Measurements from ENCODE around the gene PDZD2. TPM values are rescaled to one million over a fixed set of nuclear protein-coding genes. Genes with fewer than 3 reads are reported as not detected.

The PDZD2 gene
- total RNA-seq, 2 donors from 2014 or later = 10.3 to 59.5 TPM

DNA sequence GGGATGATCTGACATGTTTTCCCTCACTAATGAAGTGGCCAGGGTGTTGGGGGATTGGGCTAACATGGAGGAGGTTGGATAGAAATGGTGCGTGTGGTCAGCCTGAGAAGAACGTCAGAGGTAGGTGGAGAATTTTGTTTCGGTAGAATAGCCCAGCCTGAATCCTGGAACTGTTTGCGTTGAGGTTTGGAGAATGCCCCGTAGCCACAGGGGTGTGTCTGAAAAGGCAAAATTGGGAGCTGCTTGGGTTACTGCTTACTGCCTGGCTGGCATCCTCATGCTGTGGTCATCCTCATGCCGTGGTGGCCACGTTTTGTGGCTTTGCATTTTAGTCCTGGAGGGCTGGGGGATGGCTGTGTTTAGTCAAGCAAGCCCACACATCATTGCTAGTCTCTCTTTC lies 298.3 kb downstream of the PDZD2 start:
- 76% methylated on average over 7 of the region's 7 CpGs for WGBS
- no peak for DNase-seq (ENCODE audit: low spot score)
- H3K27me3 ChIP-seq (replicated peaks; ENCODE audit: insufficient read depth) = no peaks in the 10 kb centered on the region
- H3K27ac ChIP-seq = no peak overlapping the region
- H3K4me1 ChIP-seq (replicated peaks) = peaks cover 4% of the 10 kb centered on the region
- H3K9me3 ChIP-seq = no peaks in the 10 kb centered on the region
- H3K36me3 ChIP-seq = no peaks in the 10 kb centered on the region
- H3K4me3 ChIP-seq = no peak overlapping the region
- TF ChIP-seq POLR2A (IDR thresholded peaks at IDR 0.05) = no peak
- no peak for TF ChIP-seq CTCF (IDR thresholded peaks at IDR 0.05)
- no peak for TF ChIP-seq POLR2AphosphoS5 (IDR thresholded peaks at IDR 0.05)
- intact Hi-C loops (cut with DNase I) = no loop called here

- WGBS = 74% methylated on average over 5 of the region's 5 CpGs
- no peak overlapping the region for H3K27ac ChIP-seq
- no peaks in the 10 kb centered on the region for H3K36me3 ChIP-seq
- H3K4me3 ChIP-seq = no peak overlapping the region
- H3K9me3 ChIP-seq = no peaks in the 10 kb centered on the region
- H3K27me3 ChIP-seq (replicated peaks; ENCODE audit: insufficient read depth) = no peaks in the 10 kb centered on the region
- peaks cover 4% of the 10 kb centered on the region for H3K4me1 ChIP-seq (replicated peaks)
- intact Hi-C loops (cut with DNase I) = no loop called here
- no peak for DNase-seq (ENCODE audit: low spot score)
- no peak for TF ChIP-seq POLR2AphosphoS5 (IDR thresholded peaks at IDR 0.05)
- TF ChIP-seq POLR2A (IDR thresholded peaks at IDR 0.05) = no peak
- no peak for TF ChIP-seq CTCF (IDR thresholded peaks at IDR 0.05)
These were observed 298.8 kb downstream of the PDZD2 start for GRCh38 chr5:31937703-31938102.

GRCh38 chr5:31939151-31939550 lies 300.2 kb downstream of the PDZD2 start:
- TF ChIP-seq POLR2A (IDR thresholded peaks at IDR 0.05) = no peak
- Histone ChIP-seq H3K27ac (no peak overlapping the region), H3K36me3 (no peaks in the 10 kb centered on the region), H3K4me3 (no peak overlapping the region), H3K9me3 (no peaks in the 10 kb centered on the region), H3K4me1 (replicated peaks) (no peaks in the 10 kb centered on the region), H3K27me3 (replicated peaks; ENCODE audit: insufficient read depth) (no peaks in the 10 kb centered on the region)
- WGBS = 85% methylated on average over 5 of the region's 5 CpGs
- intact Hi-C loops (cut with DNase I) = no loop called here
- no peak for DNase-seq (ENCODE audit: low spot score)

GRCh38 chr5:31941151-31941755 lies 302.3 kb downstream of the PDZD2 start:
- Histone ChIP-seq H3K27me3 (replicated peaks; ENCODE audit: insufficient read depth) (no peaks in the 10 kb centered on the region), H3K27ac (no peak overlapping the region), H3K4me1 (replicated peaks) (no peaks in the 10 kb centered on the region), H3K36me3 (no peaks in the 10 kb centered on the region), H3K9me3 (no peaks in the 10 kb centered on the region), H3K4me3 (no peak overlapping the region)
- intact Hi-C loops (cut with DNase I) = no loop called here
- no peak for DNase-seq (ENCODE audit: low spot score)
- WGBS = 42% methylated on average over 4 of the region's 4 CpGs
- no peak for TF ChIP-seq POLR2A (IDR thresholded peaks at IDR 0.05)
- no peak for TF ChIP-seq POLR2AphosphoS5 (IDR thresholded peaks at IDR 0.05)
- TF ChIP-seq CTCF (IDR thresholded peaks at IDR 0.05) = no peak

DNA sequence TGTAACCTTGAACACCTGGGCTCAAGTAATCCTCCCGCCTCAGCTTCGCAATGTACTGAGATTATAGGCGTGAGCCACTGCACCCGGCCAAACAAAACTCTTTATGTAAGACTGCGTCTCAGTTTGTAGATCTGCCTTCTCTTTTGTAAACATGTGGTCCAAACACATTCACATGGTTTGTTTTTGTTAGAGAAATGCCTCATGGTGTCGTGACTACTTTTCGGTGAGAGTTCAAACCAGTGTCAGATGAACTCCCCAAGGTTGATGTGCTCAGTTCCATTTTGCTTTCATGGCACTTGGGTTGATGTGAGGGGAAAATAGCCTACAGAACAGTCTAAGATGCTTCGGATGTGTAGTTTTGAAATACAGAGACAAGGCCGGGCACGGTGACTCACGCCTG lies 303.6 kb downstream of the PDZD2 start:
- Histone ChIP-seq H3K27ac (no peak overlapping the region), H3K4me1 (replicated peaks) (no peaks in the 10 kb centered on the region), H3K36me3 (no peaks in the 10 kb centered on the region), H3K4me3 (no peak overlapping the region), H3K9me3 (no peaks in the 10 kb centered on the region), H3K27me3 (replicated peaks; ENCODE audit: insufficient read depth) (no peaks in the 10 kb centered on the region)
- WGBS = 91% methylated on average over 11 of the region's 11 CpGs
- no peak for DNase-seq (ENCODE audit: low spot score)
- intact Hi-C loops (cut with DNase I) = no loop called here
- no peak for TF ChIP-seq POLR2A (IDR thresholded peaks at IDR 0.05)
- no peak for TF ChIP-seq CTCF (IDR thresholded peaks at IDR 0.05)
- TF ChIP-seq POLR2AphosphoS5 (IDR thresholded peaks at IDR 0.05) = no peak

Data from prostate gland (tissue), 2 donors.